ENCODE results near the gene SPCS3.
"Not testable (repeated sequence)": the region's sequence is repeated elsewhere in the genome, so short reads cannot be mapped to it uniquely, and the experiment has no call there.

- not testable (repeated sequence) for TF ChIP-seq POLR2A (IDR thresholded peaks at IDR 0.05; ENCODE audit: low read length); GATA1 (IDR thresholded peaks at IDR 0.05; ENCODE audit: low read depth, low read length)
Observed at GRCh38 chr4:176279560-176279959, 40.2 kb upstream of the SPCS3 start.
